ENCODE data around the gene IL1RL2.

GRCh38 chr2:102144128-102144527 is 42.7 kb upstream of the IL1RL2 start:
- TF ChIP-seq CTCF (IDR thresholded peaks at IDR 0.05) (no peak), E2F5 (CRISPR knock-in tag; IDR thresholded peaks at IDR 0.05) (no peak), ZNF232 (CRISPR knock-in tag; IDR thresholded peaks at IDR 0.05) (no peak)
- TF ChIP-seq, protein P1, sequence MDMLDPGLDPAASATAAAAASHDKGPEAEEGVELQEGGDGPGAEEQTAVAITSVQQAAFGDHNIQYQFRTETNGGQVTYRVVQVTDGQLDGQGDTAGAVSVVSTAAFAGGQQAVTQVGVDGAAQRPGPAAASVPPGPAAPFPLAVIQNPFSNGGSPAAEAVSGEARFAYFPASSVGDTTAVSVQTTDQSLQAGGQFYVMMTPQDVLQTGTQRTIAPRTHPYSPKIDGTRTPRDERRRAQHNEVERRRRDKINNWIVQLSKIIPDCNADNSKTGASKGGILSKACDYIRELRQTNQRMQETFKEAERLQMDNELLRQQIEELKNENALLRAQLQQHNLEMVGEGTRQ (CRISPR knock-in tag; IDR thresholded peaks at IDR 0.05), result no peak
